ENCODE data around the gene DNAAF5.

DNAAF5 gene

GRCh38 chr7:757741-758163 is 31.3 kb downstream of the DNAAF5 start:
- H3K4me3 ChIP-seq (IDR thresholded peaks at IDR 0.05; ENCODE audit: insufficient read depth, low read depth, low read length) = no peak overlapping the region
- H2AFZ ChIP-seq (ENCODE audit: low read depth) = no peak overlapping the region
- H3K9ac ChIP-seq = no peak overlapping the region
- H3K4me1 ChIP-seq (ENCODE audit: low read depth, poor library complexity, severe bottlenecking) = no peaks in the 10 kb centered on the region
- no peak for TF ChIP-seq CTCF (conservative IDR thresholded peaks at IDR 0.05; ENCODE audit: low read depth, low read length)
- no peak overlapping the region for H3K4me2 ChIP-seq
- H4K20me1 ChIP-seq (ENCODE audit: insufficient read depth) = no peaks in the 10 kb centered on the region
- H3K36me3 ChIP-seq (ENCODE audit: insufficient read depth) = peaks cover 6% of the 10 kb centered on the region; the same call in 1 of the 2 replicates
- no peaks in the 10 kb centered on the region for H3K27me3 ChIP-seq (ENCODE audit: insufficient read depth, low read depth)
- H3K27ac ChIP-seq = no peak overlapping the region
- no peaks in the 10 kb centered on the region for H3K79me2 ChIP-seq (ENCODE audit: insufficient read depth, low read depth)

- Histone ChIP-seq H3K4me2 (no peak overlapping the region), H3K36me3 (ENCODE audit: insufficient read depth) (peaks cover 9% of the 10 kb centered on the region; the same call in 1 of the 2 replicates), H3K4me1 (ENCODE audit: low read depth, poor library complexity, severe bottlenecking) (no peaks in the 10 kb centered on the region), H2AFZ (ENCODE audit: low read depth) (no peak overlapping the region), H3K27ac (no peak overlapping the region), H3K9ac (no peak overlapping the region), H3K79me2 (ENCODE audit: insufficient read depth, low read depth) (no peaks in the 10 kb centered on the region), H3K4me3 (IDR thresholded peaks at IDR 0.05; ENCODE audit: insufficient read depth, low read depth, low read length) (no peak overlapping the region), H4K20me1 (ENCODE audit: insufficient read depth) (no peaks in the 10 kb centered on the region), H3K27me3 (ENCODE audit: insufficient read depth, low read depth) (no peaks in the 10 kb centered on the region)
- no peak for TF ChIP-seq CTCF (conservative IDR thresholded peaks at IDR 0.05; ENCODE audit: low read depth, low read length)
Measured at GRCh38 chr7:759569-759968, 33.1 kb downstream of the DNAAF5 start.

GRCh38 chr7:760006-760405 is 33.5 kb downstream of the DNAAF5 start:
- Histone ChIP-seq H3K27ac (no peak overlapping the region), H3K4me3 (IDR thresholded peaks at IDR 0.05; ENCODE audit: insufficient read depth, low read depth, low read length) (no peak overlapping the region), H4K20me1 (ENCODE audit: insufficient read depth) (no peaks in the 10 kb centered on the region), H3K9ac (no peak overlapping the region), H3K27me3 (ENCODE audit: insufficient read depth, low read depth) (no peaks in the 10 kb centered on the region), H2AFZ (ENCODE audit: low read depth) (no peak overlapping the region), H3K79me2 (ENCODE audit: insufficient read depth, low read depth) (no peaks in the 10 kb centered on the region), H3K36me3 (ENCODE audit: insufficient read depth) (peaks cover 6% of the 10 kb centered on the region; the same call in 1 of the 2 replicates), H3K4me1 (ENCODE audit: low read depth, poor library complexity, severe bottlenecking) (no peaks in the 10 kb centered on the region), H3K4me2 (no peak overlapping the region)
- no peak for TF ChIP-seq CTCF (conservative IDR thresholded peaks at IDR 0.05; ENCODE audit: low read depth, low read length)

- no peak overlapping the region for H3K4me2 ChIP-seq
- H3K27ac ChIP-seq = no peak overlapping the region
- peaks cover 6% of the 10 kb centered on the region; the same call in 1 of the 2 replicates for H3K36me3 ChIP-seq (ENCODE audit: insufficient read depth)
- no peak overlapping the region for H3K4me3 ChIP-seq (IDR thresholded peaks at IDR 0.05; ENCODE audit: insufficient read depth, low read depth, low read length)
- H4K20me1 ChIP-seq (ENCODE audit: insufficient read depth) = no peaks in the 10 kb centered on the region
- H3K27me3 ChIP-seq (ENCODE audit: insufficient read depth, low read depth) = no peaks in the 10 kb centered on the region
- H3K9ac ChIP-seq = no peak overlapping the region
- H3K79me2 ChIP-seq (ENCODE audit: insufficient read depth, low read depth) = no peaks in the 10 kb centered on the region
- TF ChIP-seq CTCF (conservative IDR thresholded peaks at IDR 0.05; ENCODE audit: low read depth, low read length) = no peak
- H3K4me1 ChIP-seq (ENCODE audit: low read depth, poor library complexity, severe bottlenecking) = no peaks in the 10 kb centered on the region
- H2AFZ ChIP-seq (ENCODE audit: low read depth) = no peak overlapping the region
Measured at GRCh38 chr7:761101-761500, 34.6 kb downstream of the DNAAF5 start.
